Astrocyte (in vitro differentiated cells and primary cell): ENCODE results near the gene ZXDC. TPM values are rescaled to one million over a fixed set of nuclear protein-coding genes. Genes with fewer than 3 reads are reported as not detected.

Experiments used
- DNase-seq: peaks from one replicate; pipeline ENCODE4 v3.0.0-alpha.2; 2010; ENCODE audit warnings: low read depth
- FAIRE-seq: peaks from 2 replicates; lab custom pipeline; 2011; peaks lifted over from hg19 to GRCh38; lab: Jason Lieb, UNC
- H2AFZ ChIP-seq: 2 replicates; pipeline ENCODE4 v1.6.0; 2012; ENCODE audit warnings: low read depth, low read length, inconsistent platforms
- H3K27ac ChIP-seq: 2 replicates; pipeline ENCODE4 v1.5.1; 2011; ENCODE audit warnings: low read depth, low read length, inconsistent platforms
- H3K27me3 ChIP-seq: 2 replicates; pipeline ENCODE4 v1.6.0; 2011; ENCODE audit warnings: low read length, inconsistent platforms; ENCODE audit not compliant: insufficient read depth
- H3K36me3 ChIP-seq: 2 replicates; pipeline ENCODE4 v1.5.1; 2011; ENCODE audit warnings: low read length, inconsistent platforms; ENCODE audit not compliant: insufficient read depth
- H3K4me1 ChIP-seq: 2 replicates; pipeline ENCODE4 v1.5.1; 2011; ENCODE audit warnings: low read length, inconsistent platforms; ENCODE audit not compliant: insufficient read depth
- H3K4me2 ChIP-seq: 2 replicates; pipeline ENCODE4 v1.6.0; 2012; ENCODE audit warnings: low read length, inconsistent platforms
- H3K4me3 ChIP-seq: 2 replicates; pipeline ENCODE4 v1.5.1; 2011; ENCODE audit warnings: low read depth, mild to moderate bottlenecking, low read length, inconsistent platforms; ENCODE audit not compliant: insufficient read depth
- H3K79me2 ChIP-seq: 2 replicates; pipeline ENCODE4 v1.6.0; 2012; ENCODE audit warnings: mild to moderate bottlenecking, low read length, inconsistent platforms; ENCODE audit not compliant: insufficient read depth
- H3K9ac ChIP-seq: 2 replicates; pipeline ENCODE4 v1.6.0; 2012; ENCODE audit warnings: mild to moderate bottlenecking, low read length, inconsistent platforms
- H3K9me3 ChIP-seq: 2 replicates; pipeline ENCODE4 v1.5.1; 2012; ENCODE audit warnings: low read depth, mild to moderate bottlenecking, low read length, inconsistent platforms; ENCODE audit not compliant: insufficient read depth
- H4K20me1 ChIP-seq: 2 replicates; pipeline ENCODE4 v1.6.0; 2012; ENCODE audit warnings: low read length, inconsistent platforms; ENCODE audit not compliant: insufficient read depth
- H3K27ac Mint-ChIP-seq: one replicate; pipeline ENCODE4 v1.8.0; 2021; ENCODE audit warnings: mild to moderate bottlenecking, mixed read lengths; ENCODE audit not compliant: unreplicated experiment
- H3K27me3 Mint-ChIP-seq: one replicate; pipeline ENCODE4 v1.8.0; 2021; ENCODE audit warnings: low read depth, mixed read lengths; ENCODE audit not compliant: unreplicated experiment
- H3K36me3 Mint-ChIP-seq: one replicate; pipeline ENCODE4 v1.8.0; 2021; ENCODE audit warnings: low read depth, mixed read lengths; ENCODE audit not compliant: unreplicated experiment
- H3K4me1 Mint-ChIP-seq: one replicate; pipeline ENCODE4 v1.8.0; 2021; ENCODE audit warnings: low read depth, mixed read lengths; ENCODE audit not compliant: unreplicated experiment
- H3K4me3 Mint-ChIP-seq: one replicate; pipeline ENCODE4 v1.8.0; 2021; ENCODE audit warnings: mild to moderate bottlenecking, moderate library complexity, mixed read lengths; ENCODE audit not compliant: unreplicated experiment
- H3K9me3 Mint-ChIP-seq: one replicate; pipeline ENCODE4 v1.8.0; 2021; ENCODE audit warnings: mild to moderate bottlenecking, mixed read lengths; ENCODE audit not compliant: unreplicated experiment
- CTCF ChIP-seq: IDR thresholded peaks from 2 replicates; pipeline ENCODE4 v1.5.1; 2011; ENCODE audit warnings: low read depth, mild to moderate bottlenecking, inconsistent platforms, low read length, moderate library complexity; ENCODE audit not compliant: insufficient read depth
- EZH2 ChIP-seq: IDR thresholded peaks from 2 replicates; pipeline ENCODE4 v1.6.1; 2012; ENCODE audit warnings: mild to moderate bottlenecking, low read length, inconsistent platforms; ENCODE audit not compliant: insufficient read depth
- total RNA-seq: library from RNA; stranded (reverse); gene quantifications from 2 replicates; pipeline ENCODE4 v1.2.1, GENCODE V29; 2021

ZXDC gene
- total RNA-seq, 1 donor from 2014 or later: 19.6 TPM

GRCh38 chr3:126502656-126503055 is 27.0 kb upstream of the ZXDC start:
- no peaks in the 10 kb centered on the region for H3K9me3 ChIP-seq
- Mint-ChIP-seq H3K36me3 (no peaks in the 10 kb centered on the region), H3K9me3 (peaks cover 1% of the 10 kb centered on the region), H3K4me1 (no peaks in the 10 kb centered on the region), H3K4me3 (no peak overlapping the region), H3K27me3 (peaks cover 23% of the 10 kb centered on the region), H3K27ac (no peak overlapping the region)
- no peaks in the 10 kb centered on the region for H3K36me3 ChIP-seq
- no peak for TF ChIP-seq EZH2
- no peak for TF ChIP-seq CTCF
- no peaks in the 10 kb centered on the region for H3K79me2 ChIP-seq
- H3K9ac ChIP-seq: no peak overlapping the region
- H3K27me3 ChIP-seq: no peaks in the 10 kb centered on the region
- no peak overlapping the region for H3K27ac ChIP-seq
- H3K4me3 ChIP-seq: no peak overlapping the region
- H4K20me1 ChIP-seq: no peaks in the 10 kb centered on the region
- DNase-seq: no peak
- no peak overlapping the region for H3K4me2 ChIP-seq
- H2AFZ ChIP-seq: no peak overlapping the region
- no peaks in the 10 kb centered on the region for H3K4me1 ChIP-seq
- peak; percentile 20 for FAIRE-seq

GRCh38 chr3:126501736-126502135 is 26.0 kb upstream of the ZXDC start:
- Mint-ChIP-seq H3K36me3 (no peaks in the 10 kb centered on the region), H3K4me1 (no peaks in the 10 kb centered on the region), H3K27ac (no peak overlapping the region), H3K4me3 (no peak overlapping the region), H3K27me3 (peaks cover 25% of the 10 kb centered on the region), H3K9me3 (peaks cover 1% of the 10 kb centered on the region)
- DNase-seq (no peak), FAIRE-seq (no peak)
- no peak overlapping the region for H3K4me2 ChIP-seq
- no peaks in the 10 kb centered on the region for H3K9me3 ChIP-seq
- H3K4me1 ChIP-seq: no peaks in the 10 kb centered on the region
- no peak overlapping the region for H3K9ac ChIP-seq
- H2AFZ ChIP-seq: no peak overlapping the region
- H3K27ac ChIP-seq: no peak overlapping the region
- no peaks in the 10 kb centered on the region for H3K27me3 ChIP-seq
- H4K20me1 ChIP-seq: no peaks in the 10 kb centered on the region
- no peaks in the 10 kb centered on the region for H3K79me2 ChIP-seq
- TF ChIP-seq EZH2 (no peak), CTCF (no peak)
- H3K4me3 ChIP-seq: no peak overlapping the region
- no peaks in the 10 kb centered on the region for H3K36me3 ChIP-seq

GRCh38 chr3:126501054-126501453 is 25.4 kb upstream of the ZXDC start:
- H3K27me3 ChIP-seq: no peaks in the 10 kb centered on the region
- TF ChIP-seq CTCF: no peak
- no peak for TF ChIP-seq EZH2
- no peak overlapping the region for H3K27ac ChIP-seq
- H3K36me3 ChIP-seq: no peaks in the 10 kb centered on the region
- no peaks in the 10 kb centered on the region for H3K36me3 Mint-ChIP-seq
- no peaks in the 10 kb centered on the region for H4K20me1 ChIP-seq
- H3K79me2 ChIP-seq: no peaks in the 10 kb centered on the region
- H3K9me3 ChIP-seq: no peaks in the 10 kb centered on the region
- H3K27me3 Mint-ChIP-seq: peaks cover 20% of the 10 kb centered on the region
- H3K4me3 ChIP-seq: no peak overlapping the region
- H3K4me1 Mint-ChIP-seq: no peaks in the 10 kb centered on the region
- no peaks in the 10 kb centered on the region for H3K4me1 ChIP-seq
- FAIRE-seq (no peak), DNase-seq (no peak)
- no peak overlapping the region for H3K27ac Mint-ChIP-seq
- peaks cover 1% of the 10 kb centered on the region for H3K9me3 Mint-ChIP-seq
- H3K4me2 ChIP-seq: no peak overlapping the region
- no peak overlapping the region for H2AFZ ChIP-seq
- no peak overlapping the region for H3K4me3 Mint-ChIP-seq
- no peak overlapping the region for H3K9ac ChIP-seq
